NCI-H187 (cell line): ENCODE measurements around the gene COG2.
"Not testable (repeated sequence)": the region's sequence is repeated elsewhere in the genome, so short reads cannot be mapped to it uniquely, and the experiment has no call there.

ENCODE experiments used
- DNase-seq, 2 experiments: peaks; one replicate each; lab custom pipeline; 2025; lab: John Stamatoyannopoulos, UW

The COG2 gene

DNA sequence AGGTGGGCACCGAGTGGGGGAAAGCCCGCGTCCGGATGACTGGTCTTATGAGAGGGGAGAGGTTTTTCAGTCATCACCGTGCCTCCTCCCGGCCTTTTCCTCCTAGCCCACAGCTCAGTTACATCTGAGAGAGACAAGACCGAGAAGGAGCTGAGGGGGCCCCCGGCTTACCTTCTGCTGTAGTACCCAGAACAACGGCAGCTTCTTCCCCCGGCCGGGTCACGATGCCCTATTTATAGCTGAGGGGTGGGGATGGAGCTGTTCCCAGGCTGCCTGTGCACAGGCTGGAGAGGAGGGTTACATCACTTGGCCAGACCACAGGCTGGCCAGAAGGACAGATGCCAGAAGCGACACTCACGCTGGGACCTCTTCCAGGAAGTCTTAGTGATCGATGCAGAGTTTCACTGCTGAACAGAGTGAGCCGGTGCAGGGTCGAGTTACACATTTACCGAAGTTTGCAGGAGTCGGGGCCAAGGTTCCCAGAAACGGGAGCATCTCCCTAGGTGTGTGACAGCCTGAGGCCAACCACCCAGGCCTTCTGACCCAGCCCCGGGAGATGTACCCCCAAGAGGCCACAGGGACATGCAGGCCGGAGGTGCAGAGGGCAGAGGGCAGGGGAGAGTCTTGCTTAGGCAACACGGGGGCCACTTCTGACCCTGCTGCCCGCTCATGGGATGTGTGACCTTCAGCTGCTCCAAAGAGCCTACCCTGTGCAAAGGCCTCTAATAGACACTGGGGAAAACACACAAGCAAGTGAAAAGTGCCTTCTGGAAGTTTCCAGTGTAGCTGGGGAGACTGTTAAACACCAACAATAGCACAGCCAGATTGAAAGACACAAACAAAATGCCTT lies 71.9 kb downstream of the COG2 start, which contains the start of gene AGT:
Gene AGT (minus strand): TSS at position 208 of the 850 bp plus-strand sequence. CDS start 3,299 bp downstream, outside the sequence.
- DNase-seq = no peak

DNA sequence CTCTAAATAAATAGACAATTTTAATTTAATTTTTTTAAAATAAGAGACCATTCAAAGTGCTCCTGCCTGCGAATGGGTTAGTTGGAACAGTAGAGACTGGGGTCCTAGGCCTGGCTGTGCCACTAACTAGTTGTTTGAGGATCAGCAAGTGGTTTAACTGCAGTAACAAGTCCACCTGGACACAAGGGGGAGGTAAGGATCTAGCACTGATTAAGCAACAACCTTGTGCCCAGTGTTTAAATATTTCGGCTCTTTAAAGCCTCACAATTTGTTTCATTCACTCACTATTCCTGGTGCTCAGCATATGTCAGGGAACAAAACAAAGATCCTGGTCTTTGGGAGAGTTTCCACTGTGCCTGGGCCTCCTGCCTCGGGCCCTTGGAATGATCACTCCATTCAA lies 73.2 kb downstream of the COG2 start:
- no peak for DNase-seq

DNA sequence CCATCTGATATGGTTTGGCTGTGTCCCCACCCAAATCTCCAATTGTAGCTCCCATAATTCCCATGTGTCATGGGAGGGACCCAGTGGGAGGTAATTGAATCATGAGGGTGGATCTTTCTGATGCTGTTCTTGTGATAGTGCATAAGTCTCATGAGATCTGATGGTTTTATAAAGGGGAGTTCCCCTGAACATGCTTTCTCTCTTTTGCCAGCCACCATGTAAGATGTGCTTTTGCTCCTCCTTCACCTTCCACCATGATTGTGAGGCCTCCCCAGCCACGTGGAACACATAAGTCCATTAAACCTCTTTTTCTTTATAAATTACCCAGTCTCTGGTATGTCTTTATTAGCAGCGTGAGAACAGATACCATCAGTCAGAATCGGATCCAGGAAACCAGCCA lies 74.2 kb downstream of the COG2 start:
- DNase-seq = not testable (repeated sequence)

DNA sequence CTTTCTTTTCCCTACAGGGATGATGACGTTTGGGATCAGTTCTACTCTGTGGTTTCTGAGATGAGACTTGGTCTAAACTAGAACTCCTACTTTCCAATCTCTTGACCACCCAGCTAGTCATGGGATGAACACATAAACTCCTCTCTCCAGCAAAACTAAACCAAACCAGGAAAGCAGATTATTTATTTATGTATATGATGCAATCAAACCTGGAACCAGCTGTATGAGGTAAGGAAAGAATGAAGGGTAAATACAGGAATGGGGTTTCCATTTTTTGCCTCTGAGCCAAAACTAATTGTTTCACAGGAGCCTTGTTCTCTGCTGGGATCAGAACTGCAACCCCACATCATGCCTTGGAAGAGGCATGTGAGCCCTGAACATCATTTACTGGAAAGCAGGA lies 75.0 kb downstream of the COG2 start:
- no peak for DNase-seq

DNA sequence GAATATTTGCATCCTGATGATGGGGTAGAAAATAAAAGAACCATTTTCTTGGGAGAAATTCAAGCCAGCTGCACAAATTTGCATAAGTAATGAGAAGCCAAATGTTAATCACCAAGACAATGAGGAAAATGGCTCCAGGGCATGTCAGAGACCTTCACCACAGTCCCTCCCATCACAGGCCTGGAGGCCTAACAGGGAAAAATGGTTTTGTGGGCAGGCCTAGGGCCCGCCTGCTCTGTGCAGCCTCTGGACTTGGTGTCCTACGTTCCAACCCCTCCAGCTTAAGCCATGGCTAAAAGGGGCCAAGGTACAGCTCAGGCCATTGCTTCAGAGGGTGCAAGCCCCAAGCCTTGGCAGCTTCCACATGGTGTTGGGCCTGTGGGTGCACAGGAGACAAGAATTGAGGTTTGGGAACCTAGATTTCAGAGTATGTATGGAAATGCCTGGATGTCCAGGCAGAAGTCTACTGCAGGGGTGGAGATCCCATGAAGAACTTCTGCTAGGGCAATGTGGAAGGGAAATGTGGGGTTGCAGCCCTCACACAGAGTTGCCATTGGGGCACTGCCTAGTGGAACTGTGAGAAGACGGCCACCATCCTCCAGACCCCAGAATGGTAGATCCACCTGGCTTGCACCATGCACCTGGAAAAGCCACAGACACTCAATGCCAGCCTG lies 79.7 kb downstream of the COG2 start:
- DNase-seq = not testable (repeated sequence)

DNA sequence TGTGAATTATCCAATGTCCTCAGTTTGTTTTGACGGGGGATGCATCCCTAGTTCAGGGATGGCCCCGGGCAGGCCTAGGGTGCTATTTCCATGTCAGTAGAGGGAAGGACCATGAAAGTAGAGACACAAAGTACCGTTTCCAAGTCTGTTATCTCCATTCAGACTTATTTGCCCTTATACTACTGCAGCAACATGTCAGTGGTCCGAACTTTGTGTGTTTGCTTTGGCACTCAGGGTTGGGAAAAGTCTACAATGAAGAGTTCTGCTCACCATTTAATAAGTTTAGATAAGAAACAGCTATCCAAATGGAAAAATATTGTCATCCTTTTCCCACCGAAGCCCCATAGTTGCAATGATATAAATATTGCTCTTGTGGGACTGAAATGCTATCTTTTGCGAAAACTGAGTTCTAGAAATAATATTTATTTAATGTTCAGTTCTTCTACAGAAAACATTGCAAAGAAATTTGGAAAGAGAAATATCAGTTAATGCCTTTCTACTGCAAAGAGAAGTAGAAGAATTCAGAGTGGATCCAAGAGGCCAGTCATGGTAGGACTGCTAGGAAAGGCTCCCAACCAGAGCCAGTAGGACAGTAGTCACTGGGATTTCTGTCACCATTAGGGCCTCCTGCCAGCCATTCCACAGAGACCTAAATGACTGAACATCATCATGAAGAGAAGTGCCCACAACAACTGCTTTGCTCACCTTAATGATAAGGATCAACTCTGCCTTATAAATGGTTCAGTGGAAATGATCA lies 83.2 kb downstream of the COG2 start:
- DNase-seq = no peak

DNA sequence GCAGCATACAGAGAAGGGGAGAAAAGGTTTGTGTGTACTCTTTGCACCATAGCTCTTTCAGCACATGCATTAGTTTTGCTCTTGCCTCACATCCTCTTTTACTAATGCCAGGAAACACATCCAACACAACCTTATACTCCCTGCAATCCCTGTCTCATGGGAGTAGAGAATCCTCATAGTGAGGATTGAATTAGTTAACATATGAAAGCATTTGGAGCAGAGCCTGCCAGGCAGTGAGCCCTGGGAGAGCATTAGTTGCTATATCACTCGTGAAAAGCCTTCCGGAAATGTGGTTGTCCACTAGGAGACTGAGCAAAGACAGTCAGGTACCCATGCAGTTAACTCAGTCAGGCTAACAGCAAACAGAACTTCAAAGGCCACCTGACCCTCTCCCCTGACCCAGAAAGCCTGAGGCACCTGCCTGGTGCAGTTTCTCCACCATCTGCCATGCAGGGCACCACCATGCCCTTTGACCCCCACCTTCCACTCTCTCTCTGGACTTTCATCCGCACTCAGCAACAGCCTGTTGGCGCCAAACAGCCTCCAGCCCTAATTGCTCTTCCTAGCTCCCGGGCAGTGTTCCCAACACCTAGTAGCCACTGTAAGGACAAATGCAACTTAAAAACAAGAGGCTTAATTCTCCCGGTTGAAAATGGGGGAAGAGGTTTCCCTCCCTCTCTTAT lies 86.6 kb downstream of the COG2 start:
- DNase-seq = no peak

DNA sequence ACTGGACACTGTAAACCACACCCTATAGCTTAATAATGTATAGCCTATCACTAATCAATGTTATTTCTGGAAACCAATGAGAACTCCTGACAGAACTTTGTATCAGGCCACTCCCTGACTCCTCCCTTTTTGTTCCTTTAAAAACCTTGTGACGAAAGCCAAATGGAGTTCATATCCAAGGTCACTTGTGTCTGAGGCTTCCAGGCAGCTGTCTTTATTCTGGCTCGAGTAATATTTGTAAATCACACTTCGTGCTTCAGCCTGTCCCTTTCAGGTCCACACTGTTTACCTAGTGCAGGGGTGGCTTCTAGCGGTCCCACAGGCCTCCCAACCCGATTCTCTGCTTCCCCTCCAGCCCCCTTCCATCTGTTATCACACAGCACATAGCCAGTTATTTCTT lies 88.7 kb downstream of the COG2 start:
- no peak for DNase-seq

DNA sequence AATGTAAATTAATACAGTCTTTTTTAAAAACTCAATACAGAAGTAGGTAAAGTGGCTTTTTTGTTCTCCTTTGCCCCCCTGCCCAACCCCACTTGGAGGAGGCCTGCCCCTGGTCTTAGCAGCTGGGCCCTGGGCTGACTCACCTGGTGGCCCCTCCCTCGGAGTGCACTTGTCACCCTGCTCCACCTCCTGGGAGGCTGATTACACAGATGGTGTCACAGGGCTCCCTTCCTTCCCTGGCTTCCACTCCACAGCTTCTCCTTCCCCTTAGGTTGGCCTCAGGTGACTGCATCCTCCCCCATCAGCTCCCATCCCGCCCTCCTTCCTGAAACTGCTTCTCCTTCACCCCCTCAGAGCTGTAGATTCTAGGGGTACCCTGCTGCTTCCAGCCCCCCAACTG lies 93.2 kb downstream of the COG2 start:
- DNase-seq = no peak

DNA sequence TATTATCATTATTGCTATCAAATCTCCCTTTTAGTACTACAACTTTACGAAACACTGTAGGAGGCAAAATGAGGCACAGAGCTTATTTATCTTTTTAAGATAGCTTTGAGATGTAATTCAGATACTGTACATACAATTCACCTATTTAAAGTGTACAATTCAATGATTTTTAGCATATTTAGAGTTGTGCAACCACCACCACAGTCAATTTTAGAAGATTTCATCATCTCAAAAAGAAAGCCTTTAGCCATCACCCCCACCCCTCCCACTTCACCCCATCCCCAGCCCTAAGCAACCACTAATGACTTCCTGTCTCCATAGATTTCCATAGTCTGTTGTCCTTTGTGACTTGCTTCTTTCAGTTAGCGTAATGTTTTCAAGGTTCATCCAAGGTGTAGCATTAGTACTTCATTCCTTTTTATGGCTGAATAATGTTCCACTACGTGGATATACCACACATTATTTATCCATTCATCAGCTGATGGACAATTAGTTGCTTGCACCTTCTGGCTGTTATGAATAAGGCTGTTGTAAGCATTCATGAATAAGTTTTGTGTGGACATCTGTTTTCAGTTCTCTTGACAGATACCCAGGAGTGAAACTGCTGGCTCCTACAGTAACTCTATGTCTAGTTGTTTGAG lies 95.5 kb downstream of the COG2 start:
- DNase-seq = no peak

DNA sequence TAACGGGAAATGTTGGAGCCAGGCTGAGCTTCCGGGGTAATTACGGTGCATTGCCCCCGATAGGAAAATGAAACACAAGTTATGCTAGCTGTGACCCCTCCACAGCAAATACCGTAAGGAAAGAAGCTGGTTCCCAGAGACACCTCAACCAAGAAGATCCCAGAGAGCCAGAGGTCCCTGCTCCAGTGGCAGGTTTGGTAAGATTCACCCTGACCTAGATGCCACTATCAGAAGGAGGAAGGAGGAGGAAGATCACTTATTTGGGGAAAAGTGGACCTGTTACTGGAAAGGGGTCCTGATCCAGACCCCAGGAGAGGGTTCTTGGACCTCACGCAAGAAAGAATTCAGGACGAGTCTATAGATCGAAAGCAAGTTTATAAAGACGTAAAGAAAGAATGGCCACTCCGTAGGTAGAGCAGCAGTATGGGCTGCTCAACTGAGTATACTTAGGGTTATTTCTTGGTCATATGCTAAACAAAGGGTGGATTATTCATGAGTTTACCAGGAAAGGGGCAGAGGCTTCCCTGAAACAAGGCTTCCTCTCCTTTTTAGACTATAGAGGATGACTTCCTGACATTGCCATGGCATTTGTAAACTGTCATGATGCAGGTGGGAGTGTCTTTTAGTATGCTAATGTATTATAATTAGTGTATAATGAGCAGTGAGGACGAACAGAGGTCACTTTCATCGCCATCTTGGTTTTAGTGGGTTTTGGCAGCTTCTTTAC lies 97.4 kb downstream of the COG2 start:
- no peak for DNase-seq
